HEK293T (cell line): ENCODE measurements around the gene SLC11A1.

Experiments used
- CTCF ChIA-PET: fragments of 350-600 bp; formaldehyde crosslinking; extraction: SDS; loops from one replicate; lab custom pipeline; 2021; ENCODE audit warnings: antibody characterized with exemption, inconsistent platforms; lab: Yijun Ruan, JAX
- POLR2A ChIA-PET: fragments of 350-600 bp; formaldehyde crosslinking; extraction: SDS; loops from one replicate; lab custom pipeline; 2020; ENCODE audit warnings: antibody characterized with exemption, inconsistent platforms; lab: Yijun Ruan, JAX
- DNase-seq: peaks from one replicate; pipeline ENCODE4 v3.0.0; 2012; ENCODE audit warnings: mixed read lengths; ENCODE audit errors: extremely low spot score
- ARNT ChIP-seq: fragments of 450-650 bp; IDR thresholded peaks from 2 replicates; pipeline ENCODE4 v1.6.1; 2017; ENCODE audit warnings: mild to moderate bottlenecking
- BHLHE40 ChIP-seq: fragments of 450-650 bp; IDR thresholded peaks from 2 replicates; pipeline ENCODE4 v1.6.1; 2016; ENCODE audit warnings: mild to moderate bottlenecking, moderate library complexity, borderline replicate concordance
- CTBP1 ChIP-seq: fragments of 450-650 bp; IDR thresholded peaks from 2 replicates; pipeline ENCODE4 v1.6.1; 2016; ENCODE audit warnings: borderline replicate concordance
- ELF4 ChIP-seq: fragments of 450-650 bp; IDR thresholded peaks from 2 replicates; pipeline ENCODE4 v1.6.1; 2017; ENCODE audit warnings: antibody characterized with exemption
- FOXA1 ChIP-seq: fragments of 450-650 bp; IDR thresholded peaks from 2 replicates; pipeline ENCODE4 v1.6.1; 2016; ENCODE audit warnings: mild to moderate bottlenecking
- FOXK2 ChIP-seq: fragments of 450-650 bp; IDR thresholded peaks from 2 replicates; pipeline ENCODE4 v1.6.1; 2016; ENCODE audit warnings: mild to moderate bottlenecking
- FOXM1 ChIP-seq: fragments of 450-650 bp; IDR thresholded peaks from 2 replicates; pipeline ENCODE4 v1.6.1; 2017; ENCODE audit warnings: mild to moderate bottlenecking, borderline replicate concordance
- HDGF ChIP-seq: fragments of 450-650 bp; IDR thresholded peaks from 2 replicates; pipeline ENCODE4 v1.6.1; 2017; ENCODE audit warnings: antibody characterized with exemption, borderline replicate concordance
- L3MBTL2 ChIP-seq: fragments of 450-650 bp; conservative IDR thresholded peaks from 2 replicates; pipeline ENCODE4 v1.6.1; 2016; ENCODE audit warnings: mild to moderate bottlenecking
- LEF1 ChIP-seq: fragments of 450-650 bp; IDR thresholded peaks from 2 replicates; pipeline ENCODE4 v1.6.1; 2017; ENCODE audit warnings: mild to moderate bottlenecking, borderline replicate concordance
- NFRKB ChIP-seq: fragments of 450-650 bp; IDR thresholded peaks from 2 replicates; pipeline ENCODE4 v1.6.1; 2016; ENCODE audit warnings: mild to moderate bottlenecking, moderate library complexity
- SP1 ChIP-seq: fragments of 450-650 bp; IDR thresholded peaks from 2 replicates; pipeline ENCODE4 v1.6.1; 2017
- SUZ12 ChIP-seq: fragments of 450-650 bp; IDR thresholded peaks from 2 replicates; pipeline ENCODE4 v1.6.1; 2016; ENCODE audit warnings: mild to moderate bottlenecking
- TARDBP ChIP-seq: fragments of 450-650 bp; IDR thresholded peaks from 2 replicates; pipeline ENCODE4 v1.6.1; 2016
- ZNF384 ChIP-seq: fragments of 450-650 bp; IDR thresholded peaks from 2 replicates; pipeline ENCODE4 v1.6.1; 2016
- TF ChIP-seq, protein P1 (sequence below): fragments of 450-650 bp; IDR thresholded peaks from 2 replicates; pipeline ENCODE4 v1.6.1; 2016

The SLC11A1 gene

DNA sequence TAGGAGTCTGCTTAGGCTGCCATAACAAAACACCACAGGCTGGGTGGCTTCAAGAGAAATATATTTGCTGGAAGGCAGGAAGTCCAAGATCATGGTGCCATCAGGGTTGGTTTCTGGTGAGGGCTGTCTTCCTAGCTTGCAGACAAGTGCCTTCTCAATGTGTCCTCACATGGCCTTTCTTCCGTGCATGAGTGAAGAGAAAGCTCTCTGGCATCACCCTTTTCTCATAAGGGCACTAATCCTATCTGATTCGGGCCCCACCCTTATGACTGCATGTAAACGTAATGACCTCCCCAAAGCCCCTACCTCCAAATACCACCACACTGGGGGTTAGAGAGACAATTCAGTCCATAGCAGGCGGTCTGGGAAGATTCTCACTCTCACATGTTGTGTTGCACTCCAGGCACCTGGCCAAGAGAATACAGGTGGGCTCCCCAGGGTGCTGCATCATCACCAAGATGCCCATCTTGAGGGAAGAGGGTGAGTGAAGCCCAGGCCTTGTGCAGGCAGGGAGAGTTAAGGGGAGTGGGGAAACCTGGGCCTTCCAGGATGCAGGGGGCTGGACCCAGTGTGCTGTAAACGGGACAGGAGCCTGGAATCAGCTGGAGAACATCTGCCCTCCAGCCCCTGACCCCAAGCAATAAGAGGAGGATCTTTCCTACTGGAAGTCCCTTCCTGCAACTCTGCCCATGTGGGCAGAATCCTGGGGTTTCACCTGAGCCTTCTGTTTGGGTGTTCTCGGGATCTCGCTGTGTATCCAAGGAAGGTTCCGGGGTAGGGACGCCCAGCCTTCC is 15.3 kb upstream of the SLC11A1 start:
- ChIA-PET CTCF (no interaction called here), POLR2A (no interaction called here)
- no peak for DNase-seq
- TF ChIP-seq CTBP1: no peak
- TF ChIP-seq SUZ12: no peak
- no peak for TF ChIP-seq HDGF
- no peak for TF ChIP-seq ZNF384
- TF ChIP-seq SP1: no peak
- TF ChIP-seq BHLHE40: no peak
- TF ChIP-seq FOXM1: no peak

DNA sequence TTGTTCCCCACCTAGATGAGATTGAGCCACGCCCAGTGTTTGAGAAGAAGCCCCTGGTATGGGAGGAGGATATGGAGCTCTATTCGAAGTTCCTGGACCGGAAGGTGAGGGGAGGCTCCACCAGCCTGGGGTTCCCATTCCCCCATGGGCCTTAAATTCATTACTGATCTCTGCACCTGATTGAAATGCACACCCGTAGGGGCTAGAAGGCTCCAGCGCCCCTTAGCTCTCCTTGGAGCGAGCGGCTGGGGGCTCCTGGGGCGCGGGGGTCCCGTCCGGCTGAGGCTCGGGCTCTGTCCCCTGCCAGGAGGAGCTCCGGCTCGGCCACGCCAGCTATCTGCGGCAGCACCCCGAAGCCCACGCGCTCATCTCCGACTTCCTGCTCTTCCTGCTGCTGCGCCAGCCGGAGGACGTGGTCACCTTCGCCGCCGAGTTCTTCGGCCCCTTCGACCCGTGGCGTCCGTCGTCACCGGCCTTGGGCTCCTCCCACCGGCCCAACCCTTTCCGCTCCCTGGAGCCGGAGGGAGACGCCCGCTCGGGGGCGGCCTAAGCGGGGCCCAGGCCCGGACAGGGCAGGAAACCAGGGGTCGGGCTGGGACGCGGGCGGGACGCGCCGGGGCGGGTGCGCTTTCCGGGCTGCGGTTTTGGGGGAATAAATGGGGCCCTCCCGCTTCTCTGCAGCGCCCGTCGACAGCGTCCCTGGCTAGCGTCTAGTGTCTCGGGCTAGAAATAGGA is 14.5 kb upstream of the SLC11A1 start:
- no peak for DNase-seq

DNA sequence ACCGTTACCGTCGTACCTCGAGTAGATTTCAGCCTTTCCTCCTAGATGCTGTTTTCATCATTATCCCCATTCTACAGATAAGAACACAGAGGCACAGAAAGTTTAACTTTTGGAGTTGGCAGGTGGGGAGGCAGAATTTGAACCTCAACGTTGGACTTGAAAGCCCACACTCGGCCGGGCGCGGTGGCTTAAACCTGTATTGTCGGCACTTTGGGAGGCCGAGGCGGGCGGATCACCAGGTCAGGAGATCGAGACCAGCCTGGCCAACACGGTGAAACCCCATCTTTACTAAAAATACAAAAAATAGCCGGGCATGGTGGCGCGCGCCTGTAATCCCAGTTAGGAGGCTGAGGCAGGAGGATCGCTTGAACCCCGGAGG is 13.9 kb upstream of the SLC11A1 start:
- DNase-seq: no peak
- CTCF ChIA-PET: no interaction called here
- TF ChIP-seq NFRKB (no peak), HDGF (no peak)
- POLR2A ChIA-PET: no interaction called here

More for the DNA sequence above, 14.5 kb upstream of the SLC11A1 start:
- ChIA-PET CTCF (no interaction called here), POLR2A (no interaction called here)
- TF ChIP-seq HDGF (no peak), FOXK2 (no peak), CTBP1 (no peak), SP1 (no peak), SUZ12 (no peak), L3MBTL2 (no peak), ELF4 (no peak), ZNF384 (no peak), NFRKB (no peak), BHLHE40 (no peak), ARNT (no peak), FOXA1 (no peak), FOXM1 (no peak), LEF1 (no peak), TARDBP (no peak)
- TF ChIP-seq, protein P1, sequence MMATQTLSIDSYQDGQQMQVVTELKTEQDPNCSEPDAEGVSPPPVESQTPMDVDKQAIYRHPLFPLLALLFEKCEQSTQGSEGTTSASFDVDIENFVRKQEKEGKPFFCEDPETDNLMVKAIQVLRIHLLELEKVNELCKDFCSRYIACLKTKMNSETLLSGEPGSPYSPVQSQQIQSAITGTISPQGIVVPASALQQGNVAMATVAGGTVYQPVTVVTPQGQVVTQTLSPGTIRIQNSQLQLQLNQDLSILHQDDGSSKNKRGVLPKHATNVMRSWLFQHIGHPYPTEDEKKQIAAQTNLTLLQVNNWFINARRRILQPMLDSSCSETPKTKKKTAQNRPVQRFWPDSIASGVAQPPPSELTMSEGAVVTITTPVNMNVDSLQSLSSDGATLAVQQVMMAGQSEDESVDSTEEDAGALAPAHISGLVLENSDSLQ: no peak

DNA sequence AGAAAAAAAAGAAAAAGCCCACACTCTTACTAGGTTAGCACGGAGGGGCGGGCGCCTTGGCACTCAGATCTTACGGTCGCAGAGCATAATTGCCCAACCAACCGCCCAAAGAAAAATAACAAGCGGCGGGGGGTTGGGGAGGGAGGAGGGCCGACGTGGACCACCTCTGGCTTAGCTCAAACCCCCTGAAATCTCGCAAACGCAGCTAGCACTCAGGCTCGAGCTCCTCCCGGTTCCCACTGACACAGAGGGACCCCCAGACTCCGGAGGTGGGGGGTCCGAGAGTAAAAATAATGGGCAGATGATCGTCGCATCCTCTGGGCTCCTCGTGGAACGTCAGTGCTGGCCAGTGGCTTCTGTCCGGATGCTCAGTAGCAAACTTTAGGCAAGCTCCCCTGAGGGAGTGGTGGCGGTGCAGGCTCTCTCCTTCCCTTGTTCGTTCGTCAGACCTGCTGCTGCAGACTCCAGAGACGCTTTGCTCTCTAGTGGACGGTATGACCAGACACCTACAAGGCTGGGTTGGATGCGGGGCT is 13.4 kb upstream of the SLC11A1 start:
- CTCF ChIA-PET: no interaction called here
- TF ChIP-seq BHLHE40 (no peak), L3MBTL2 (no peak), FOXK2 (no peak), SUZ12 (no peak), ARNT (no peak), CTBP1 (no peak), SP1 (no peak), FOXA1 (no peak), FOXM1 (no peak), NFRKB (no peak), ZNF384 (no peak), ELF4 (no peak), LEF1 (no peak), TARDBP (no peak), HDGF (no peak)
- TF ChIP-seq, protein P1: no peak
- POLR2A ChIA-PET: no interaction called here
- DNase-seq: no peak

DNA sequence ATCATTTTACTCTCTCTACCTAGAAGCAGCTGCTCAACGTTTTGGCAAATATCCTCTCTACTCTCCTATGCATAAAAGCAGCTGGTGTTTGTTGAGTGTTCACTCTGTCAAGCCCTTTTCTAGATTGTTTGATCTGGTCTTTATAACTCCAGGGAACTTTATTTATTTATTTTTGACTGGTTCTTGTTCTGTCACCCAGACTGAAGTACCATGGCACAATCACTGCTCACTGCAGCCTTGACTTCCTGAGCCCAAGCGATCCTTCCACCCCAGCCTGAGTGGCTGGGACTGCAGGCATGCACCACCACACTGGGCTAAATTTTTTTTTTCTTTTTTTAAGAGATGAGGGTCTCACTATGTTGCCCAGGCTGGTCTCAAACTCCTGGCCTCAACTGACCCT is 12.7 kb upstream of the SLC11A1 start:
- ChIA-PET POLR2A (no interaction called here), CTCF (no interaction called here)
- TF ChIP-seq SP1: no peak
- no peak for DNase-seq

DNA sequence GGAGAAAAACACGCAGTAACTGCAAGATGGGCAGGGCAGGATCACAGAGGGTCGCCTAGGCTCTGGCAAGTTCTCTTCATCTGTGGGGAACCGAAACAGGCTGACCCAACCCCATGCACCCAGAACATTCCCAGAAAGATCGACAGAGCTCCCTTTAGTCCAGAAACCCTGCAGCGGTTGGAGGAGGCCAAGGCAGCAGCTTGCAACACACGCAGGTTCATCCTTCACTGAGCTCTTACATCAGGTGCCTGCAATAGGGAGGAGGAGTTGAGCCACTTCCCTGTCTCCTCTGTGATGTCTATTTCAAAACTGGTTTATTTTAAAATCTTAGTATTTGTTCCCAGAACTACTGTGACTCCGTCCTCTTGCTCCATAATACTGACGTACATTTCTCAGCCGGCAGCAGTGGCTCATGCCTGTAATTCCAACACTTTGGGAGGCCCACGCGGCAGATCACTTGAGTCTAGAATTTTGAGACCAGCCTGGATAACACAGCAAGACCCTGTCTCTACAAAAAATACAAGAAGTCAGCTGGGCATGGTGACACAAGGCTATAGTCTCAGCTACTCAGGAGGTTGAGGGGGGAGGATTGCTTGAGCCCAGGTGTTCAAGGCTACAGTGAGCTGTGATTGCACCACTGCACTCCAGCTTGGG is 11.5 kb upstream of the SLC11A1 start:
- TF ChIP-seq FOXK2: no peak
- no peak for TF ChIP-seq TARDBP
- TF ChIP-seq FOXA1: no peak
- TF ChIP-seq HDGF: no peak
- TF ChIP-seq SP1: no peak
- no peak for TF ChIP-seq FOXM1
- no peak for TF ChIP-seq NFRKB
- TF ChIP-seq LEF1: no peak
- TF ChIP-seq SUZ12: no peak
- no peak for DNase-seq
- ChIA-PET POLR2A (interaction anchor here (1.2 kb wide), 1 partner anchor 84 kb away, joined by 3 read pairs; no protein-coding TSS in a partner anchor), CTCF (interaction anchor here (0.6 kb wide), 1 partner anchor 26 kb away, joined by 3 read pairs; no protein-coding TSS in a partner anchor)
